ENCODE measurements around the gene CCDC146. TPM values are rescaled to one million over a fixed set of nuclear protein-coding genes. Genes with fewer than 3 reads are reported as not detected.
A peak's percentile ranks its signal among the peaks of the same experiment; 100 is the strongest.
"Not testable (repeated sequence)": the region's sequence is repeated elsewhere in the genome, so short reads cannot be mapped to it uniquely, and the experiment has no call there.

The CCDC146 gene
- total RNA-seq, 1 donor from 2014 or later: 6.1 TPM

- H3K9ac ChIP-seq, H3K27ac ChIP-seq: not testable (repeated sequence)
These were observed 29.8 kb downstream of the CCDC146 start for GRCh38 chr7:77152232-77152631.

GRCh38 chr7:77154917-77155464 lies 32.6 kb downstream of the CCDC146 start:
- H3K9me3 ChIP-seq (ENCODE audit: low read depth); H3K4me3 ChIP-seq; H4K20me1 ChIP-seq (ENCODE audit: low read depth); H3K36me3 Mint-ChIP-seq; H3K4me2 ChIP-seq; H3K36me3 ChIP-seq; H3K27me3 ChIP-seq; H2AFZ ChIP-seq (replicated peaks); H3K9ac ChIP-seq; H3K79me2 ChIP-seq (ENCODE audit: low read depth); H3K9me3 Mint-ChIP-seq; H3F3A ChIP-seq (ENCODE audit: low read depth); H3K4me1 Mint-ChIP-seq; H3K4me1 ChIP-seq; H3K27ac ChIP-seq; H3K27me3 Mint-ChIP-seq (ENCODE audit: insufficient read depth, low read depth); DNase-seq (ENCODE audit: low spot score); H3K4me3 Mint-ChIP-seq: not testable (repeated sequence)
- peak overlapping the region; percentile 60 for H3K27ac Mint-ChIP-seq

More at GRCh38 chr7:77152232-77152631, 29.8 kb downstream of the CCDC146 start:
- not testable (repeated sequence) for H3K4me1 ChIP-seq; H3K4me3 ChIP-seq; H3K4me1 Mint-ChIP-seq; H4K20me1 ChIP-seq (ENCODE audit: low read depth); H3K79me2 ChIP-seq (ENCODE audit: low read depth); H3K4me3 Mint-ChIP-seq; H3K27ac Mint-ChIP-seq; H3K36me3 ChIP-seq; H3K9me3 ChIP-seq (ENCODE audit: low read depth); H3K9me3 Mint-ChIP-seq; H3K27me3 Mint-ChIP-seq (ENCODE audit: insufficient read depth, low read depth); H3K27me3 ChIP-seq; H3K4me2 ChIP-seq; H2AFZ ChIP-seq (replicated peaks); H3F3A ChIP-seq (ENCODE audit: low read depth); H3K36me3 Mint-ChIP-seq; DNase-seq (ENCODE audit: low spot score)

GRCh38 chr7:77155601-77156377 lies 33.4 kb downstream of the CCDC146 start:
- H3K4me3 ChIP-seq; H3K36me3 ChIP-seq; H3K36me3 Mint-ChIP-seq; H3K4me1 Mint-ChIP-seq; H3K9ac ChIP-seq; DNase-seq (ENCODE audit: low spot score); H3K27ac Mint-ChIP-seq; H3K27me3 ChIP-seq; H3K9me3 Mint-ChIP-seq; H3K27ac ChIP-seq; H3K27me3 Mint-ChIP-seq (ENCODE audit: insufficient read depth, low read depth); H3K4me2 ChIP-seq; H3K4me3 Mint-ChIP-seq; H3K79me2 ChIP-seq (ENCODE audit: low read depth); H3K4me1 ChIP-seq; H2AFZ ChIP-seq (replicated peaks); H4K20me1 ChIP-seq (ENCODE audit: low read depth); H3K9me3 ChIP-seq (ENCODE audit: low read depth); H3F3A ChIP-seq (ENCODE audit: low read depth): not testable (repeated sequence)

- H3K36me3 Mint-ChIP-seq; H3K27ac Mint-ChIP-seq; H3K36me3 ChIP-seq; H3K4me1 Mint-ChIP-seq; H3K9me3 Mint-ChIP-seq; H3K4me3 ChIP-seq; H3K27ac ChIP-seq; H2AFZ ChIP-seq (replicated peaks); H3K9ac ChIP-seq; H3F3A ChIP-seq (ENCODE audit: low read depth); H3K79me2 ChIP-seq (ENCODE audit: low read depth); H3K27me3 ChIP-seq; H3K9me3 ChIP-seq (ENCODE audit: low read depth); H3K4me3 Mint-ChIP-seq; H4K20me1 ChIP-seq (ENCODE audit: low read depth); DNase-seq (ENCODE audit: low spot score); H3K4me2 ChIP-seq; H3K27me3 Mint-ChIP-seq (ENCODE audit: insufficient read depth, low read depth); H3K4me1 ChIP-seq: not testable (repeated sequence)
These were observed 34.6 kb downstream of the CCDC146 start for GRCh38 chr7:77157034-77157433.

- H3K79me2 ChIP-seq (ENCODE audit: low read depth): no peaks in the 10 kb centered on the region
- no peak overlapping the region for H3K27ac Mint-ChIP-seq
- H3K27me3 Mint-ChIP-seq (ENCODE audit: insufficient read depth, low read depth): no peaks in the 10 kb centered on the region
- no peaks in the 10 kb centered on the region for H3K9me3 ChIP-seq (ENCODE audit: low read depth)
- H3K9me3 Mint-ChIP-seq: no peaks in the 10 kb centered on the region
- H3K4me1 Mint-ChIP-seq: no peaks in the 10 kb centered on the region
- no peak overlapping the region for H2AFZ ChIP-seq (replicated peaks)
- H3K36me3 Mint-ChIP-seq: no peaks in the 10 kb centered on the region
- no peaks in the 10 kb centered on the region for H3K27me3 ChIP-seq
- no peak overlapping the region for H3K9ac ChIP-seq
- H3K4me1 ChIP-seq: no peaks in the 10 kb centered on the region
- no peak overlapping the region for H3K4me3 ChIP-seq
- TF ChIP-seq CTCF (IDR thresholded peaks at IDR 0.05) (no peak), EZH2phosphoT487 (IDR thresholded peaks at IDR 0.05) (no peak), EZH2 (IDR thresholded peaks at IDR 0.05) (no peak)
- no peak overlapping the region for H3K4me2 ChIP-seq
- H3K27ac ChIP-seq: no peak overlapping the region
- H4K20me1 ChIP-seq (ENCODE audit: low read depth): no peaks in the 10 kb centered on the region
- H3F3A ChIP-seq (ENCODE audit: low read depth): no peaks in the 10 kb centered on the region
- no peaks in the 10 kb centered on the region for H3K36me3 ChIP-seq
- DNase-seq (ENCODE audit: low spot score): no peak
- H3K4me3 Mint-ChIP-seq: no peak overlapping the region
These were observed 35.0 kb downstream of the CCDC146 start for GRCh38 chr7:77157446-77157845.

- not testable (repeated sequence) for H3K79me2 ChIP-seq (ENCODE audit: low read depth); H3K27me3 ChIP-seq; H3K4me3 ChIP-seq; H3K36me3 ChIP-seq; H3K9me3 ChIP-seq (ENCODE audit: low read depth); H3F3A ChIP-seq (ENCODE audit: low read depth); H3K27ac Mint-ChIP-seq; H3K27me3 Mint-ChIP-seq (ENCODE audit: insufficient read depth, low read depth); DNase-seq (ENCODE audit: low spot score); H3K4me1 ChIP-seq; H3K9me3 Mint-ChIP-seq; H3K4me3 Mint-ChIP-seq; H3K4me2 ChIP-seq; H2AFZ ChIP-seq (replicated peaks); H3K27ac ChIP-seq; H3K9ac ChIP-seq; H4K20me1 ChIP-seq (ENCODE audit: low read depth); H3K4me1 Mint-ChIP-seq; H3K36me3 Mint-ChIP-seq
These were observed 48.7 kb downstream of the CCDC146 start for GRCh38 chr7:77171073-77171472.

DNA sequence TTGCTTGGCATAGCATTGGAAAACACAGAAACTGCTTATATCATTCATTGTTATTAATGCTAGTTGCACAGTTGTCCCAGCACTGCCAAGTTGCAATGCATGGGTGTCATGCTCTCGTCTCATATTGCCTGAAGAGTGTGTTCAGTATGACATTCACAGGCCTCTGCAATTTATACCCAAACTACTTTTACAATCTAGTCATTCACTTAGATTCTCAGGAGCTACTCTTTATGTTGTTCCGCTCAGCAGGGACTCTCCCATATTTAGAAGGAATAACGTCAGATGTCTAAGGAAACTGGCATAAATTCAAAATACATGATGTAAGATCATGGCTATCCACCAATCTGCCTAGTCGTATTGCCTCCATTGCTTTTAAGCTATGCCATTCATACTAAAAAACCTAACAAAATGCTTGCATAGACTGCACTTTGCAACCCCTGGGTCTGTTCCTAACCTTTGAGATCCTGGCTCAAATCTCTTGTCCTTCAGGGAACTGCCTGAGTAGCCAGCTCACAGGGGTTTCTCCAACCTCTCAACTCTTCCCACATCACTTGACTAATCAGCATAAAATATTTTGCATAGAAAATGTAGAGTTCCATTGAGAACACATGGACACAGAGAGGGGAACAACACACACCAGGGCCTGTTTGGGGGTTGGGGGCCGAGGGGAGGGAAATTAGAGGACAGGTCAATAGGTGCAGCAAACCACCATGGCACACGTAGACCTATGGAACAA lies 50.2 kb downstream of the CCDC146 start:
- not testable (repeated sequence) for H3K9me3 Mint-ChIP-seq; H2AFZ ChIP-seq (replicated peaks); H3K36me3 ChIP-seq; H3K4me1 ChIP-seq; H3K27me3 Mint-ChIP-seq (ENCODE audit: insufficient read depth, low read depth); DNase-seq (ENCODE audit: low spot score); H3F3A ChIP-seq (ENCODE audit: low read depth); H3K27ac Mint-ChIP-seq; H3K27ac ChIP-seq; H3K4me3 Mint-ChIP-seq; H3K36me3 Mint-ChIP-seq; H3K9me3 ChIP-seq (ENCODE audit: low read depth); H3K4me1 Mint-ChIP-seq; H3K79me2 ChIP-seq (ENCODE audit: low read depth); H3K27me3 ChIP-seq; H4K20me1 ChIP-seq (ENCODE audit: low read depth); H3K4me2 ChIP-seq; H3K4me3 ChIP-seq; H3K9ac ChIP-seq
